Measurements from ENCODE around the gene CCDC137. TPM values are rescaled to one million over a fixed set of nuclear protein-coding genes. Genes with fewer than 3 reads are reported as not detected.

CCDC137 gene
- total RNA-seq, 1 experiment from 2014 or later, result 49.9 TPM

DNA sequence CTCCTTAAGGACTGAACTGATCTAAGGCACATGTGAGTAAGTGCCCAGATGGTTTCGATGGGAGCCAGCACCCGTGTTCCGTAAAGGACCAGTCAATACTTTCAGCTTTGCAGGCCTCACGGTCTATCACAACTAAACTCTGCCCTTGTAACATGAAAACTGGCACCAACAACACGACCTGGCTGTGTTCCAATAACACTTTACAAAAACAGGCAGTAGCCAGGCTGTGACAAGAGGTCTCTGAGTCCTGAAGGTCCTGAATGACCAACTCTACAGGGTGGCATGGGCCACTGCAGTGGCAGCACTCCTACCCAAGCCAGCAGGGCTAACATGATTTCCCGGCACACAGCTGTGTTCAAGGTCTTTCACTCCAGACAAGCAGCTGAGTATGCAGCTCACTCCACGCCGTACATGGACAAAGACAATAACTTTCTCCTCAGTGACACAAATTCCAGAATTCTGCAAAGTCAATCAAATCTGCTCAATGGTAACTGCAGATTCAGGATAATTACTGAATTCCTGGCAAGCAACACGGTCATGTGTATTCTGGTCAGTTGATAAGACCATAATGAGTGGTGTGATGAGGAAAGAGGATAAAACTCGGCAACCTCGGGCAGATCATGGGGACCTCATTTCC, 44.9 kb upstream of the CCDC137 start:
- ATAC-seq (no peak), DNase-seq (no peak)
- H3K27ac ChIP-seq (ENCODE audit: low read length), result no peak overlapping the region
- H3K36me3 ChIP-seq (ENCODE audit: low read depth, low read length), result peaks cover 61% of the 10 kb centered on the region
- H3K4me2 ChIP-seq (ENCODE audit: low read length), result no peak overlapping the region
- peaks cover 69% of the 10 kb centered on the region for H3K79me2 ChIP-seq (ENCODE audit: low read length)
- TF ChIP-seq, protein P1, sequence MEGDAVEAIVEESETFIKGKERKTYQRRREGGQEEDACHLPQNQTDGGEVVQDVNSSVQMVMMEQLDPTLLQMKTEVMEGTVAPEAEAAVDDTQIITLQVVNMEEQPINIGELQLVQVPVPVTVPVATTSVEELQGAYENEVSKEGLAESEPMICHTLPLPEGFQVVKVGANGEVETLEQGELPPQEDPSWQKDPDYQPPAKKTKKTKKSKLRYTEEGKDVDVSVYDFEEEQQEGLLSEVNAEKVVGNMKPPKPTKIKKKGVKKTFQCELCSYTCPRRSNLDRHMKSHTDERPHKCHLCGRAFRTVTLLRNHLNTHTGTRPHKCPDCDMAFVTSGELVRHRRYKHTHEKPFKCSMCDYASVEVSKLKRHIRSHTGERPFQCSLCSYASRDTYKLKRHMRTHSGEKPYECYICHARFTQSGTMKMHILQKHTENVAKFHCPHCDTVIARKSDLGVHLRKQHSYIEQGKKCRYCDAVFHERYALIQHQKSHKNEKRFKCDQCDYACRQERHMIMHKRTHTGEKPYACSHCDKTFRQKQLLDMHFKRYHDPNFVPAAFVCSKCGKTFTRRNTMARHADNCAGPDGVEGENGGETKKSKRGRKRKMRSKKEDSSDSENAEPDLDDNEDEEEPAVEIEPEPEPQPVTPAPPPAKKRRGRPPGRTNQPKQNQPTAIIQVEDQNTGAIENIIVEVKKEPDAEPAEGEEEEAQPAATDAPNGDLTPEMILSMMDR (conservative IDR thresholded peaks at IDR 0.05; ENCODE audit: low read depth, low read length), result no peak
- TF ChIP-seq EZH2phosphoT487 (IDR thresholded peaks at IDR 0.05; ENCODE audit: borderline replicate concordance, low read length) (no peak), EZH2 (IDR thresholded peaks at IDR 0.05; ENCODE audit: low read length, unreplicated experiment) (no peak)
- BruUV-seq (replicated peaks), result no TSS peak
- H3K9ac ChIP-seq (ENCODE audit: low read length), result no peak overlapping the region
- no peak overlapping the region for H2AFZ ChIP-seq (ENCODE audit: low read length)
- H3K4me3 ChIP-seq (ENCODE audit: low read length), result no peak overlapping the region
- intact Hi-C loops (cut with micrococcal nuclease), result no loop called here
- H3K9me3 ChIP-seq (ENCODE audit: low read length), result no peaks in the 10 kb centered on the region
- ChIA-PET CTCF (no interaction called here), POLR2A (ENCODE audit: unreplicated experiment) (no interaction called here)
- peaks cover 34% of the 10 kb centered on the region; the same call in 1 of the 2 replicates for H4K20me1 ChIP-seq (ENCODE audit: low read length)
- H3K27me3 ChIP-seq (ENCODE audit: low read length), result no peaks in the 10 kb centered on the region
- no peaks in the 10 kb centered on the region for H3F3A ChIP-seq (ENCODE audit: low read length, unreplicated experiment)
- no peaks in the 10 kb centered on the region for H3K9me2 ChIP-seq (replicated peaks; ENCODE audit: low read length)
- H3K4me1 ChIP-seq (ENCODE audit: insufficient read depth, low read length), result no peaks in the 10 kb centered on the region

DNA sequence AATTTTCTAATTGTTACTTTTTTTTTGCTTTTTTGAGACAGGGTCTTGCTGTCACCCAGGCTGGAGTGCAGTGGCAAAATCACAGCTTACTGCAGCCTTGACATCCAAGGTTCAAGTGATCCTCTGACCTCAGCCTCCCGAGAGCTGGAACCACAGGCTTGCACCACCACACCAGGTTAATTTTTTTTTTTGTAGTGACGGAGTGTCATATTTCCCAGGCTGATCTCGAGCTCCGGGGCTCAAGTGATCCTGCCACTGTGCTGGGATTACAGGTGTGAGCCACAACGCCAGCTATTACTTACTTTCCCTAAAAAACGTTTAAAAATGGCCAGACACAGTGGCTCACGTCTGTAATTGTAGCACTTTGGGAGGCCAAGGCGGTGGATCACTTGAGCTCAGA, 36.3 kb upstream of the CCDC137 start:
- DNase-seq (no peak), ATAC-seq (no peak)
- Histone ChIP-seq H2AFZ (ENCODE audit: low read length) (no peak overlapping the region), H3K9me2 (replicated peaks; ENCODE audit: low read length) (no peaks in the 10 kb centered on the region), H3K27me3 (ENCODE audit: low read length) (no peaks in the 10 kb centered on the region), H3K4me3 (ENCODE audit: low read length) (no peak overlapping the region), H3K27ac (ENCODE audit: low read length) (no peak overlapping the region), H3K36me3 (ENCODE audit: low read depth, low read length) (peaks cover 40% of the 10 kb centered on the region), H3K4me1 (ENCODE audit: insufficient read depth, low read length) (peaks cover 4% of the 10 kb centered on the region), H4K20me1 (ENCODE audit: low read length) (peaks cover 33% of the 10 kb centered on the region), H3K4me2 (ENCODE audit: low read length) (no peak overlapping the region), H3K9me3 (ENCODE audit: low read length) (no peaks in the 10 kb centered on the region), H3K9ac (ENCODE audit: low read length) (no peak overlapping the region), H3K79me2 (ENCODE audit: low read length) (peaks cover 70% of the 10 kb centered on the region), H3F3A (ENCODE audit: low read length, unreplicated experiment) (peaks cover 7% of the 10 kb centered on the region)
- intact Hi-C loops (cut with micrococcal nuclease), result no loop called here
- no TSS peak for BruUV-seq (replicated peaks)
- CTCF ChIA-PET, result no interaction called here
- POLR2A ChIA-PET (ENCODE audit: unreplicated experiment), result no interaction called here
- TF ChIP-seq EZH2 (IDR thresholded peaks at IDR 0.05; ENCODE audit: low read length, unreplicated experiment), result no peak
- no peak for TF ChIP-seq EZH2phosphoT487 (IDR thresholded peaks at IDR 0.05; ENCODE audit: borderline replicate concordance, low read length)
- TF ChIP-seq, protein P1 (conservative IDR thresholded peaks at IDR 0.05; ENCODE audit: low read depth, low read length), result no peak

- Histone ChIP-seq H3K27me3 (ENCODE audit: low read length) (no peaks in the 10 kb centered on the region), H3F3A (ENCODE audit: low read length, unreplicated experiment) (peaks cover 7% of the 10 kb centered on the region), H3K4me1 (ENCODE audit: insufficient read depth, low read length) (peaks cover 10% of the 10 kb centered on the region), H3K4me3 (ENCODE audit: low read length) (no peak overlapping the region), H2AFZ (ENCODE audit: low read length) (no peak overlapping the region), H3K4me2 (ENCODE audit: low read length) (no peak overlapping the region), H3K36me3 (ENCODE audit: low read depth, low read length) (peaks cover 31% of the 10 kb centered on the region), H3K79me2 (ENCODE audit: low read length) (peaks cover 74% of the 10 kb centered on the region), H3K27ac (ENCODE audit: low read length) (no peak overlapping the region), H3K9ac (ENCODE audit: low read length) (no peak overlapping the region), H4K20me1 (ENCODE audit: low read length) (peaks cover 41% of the 10 kb centered on the region), H3K9me2 (replicated peaks; ENCODE audit: low read length) (no peaks in the 10 kb centered on the region), H3K9me3 (ENCODE audit: low read length) (no peaks in the 10 kb centered on the region)
- TF ChIP-seq, protein P1 (conservative IDR thresholded peaks at IDR 0.05; ENCODE audit: low read depth, low read length), result no peak
- TF ChIP-seq EZH2phosphoT487 (IDR thresholded peaks at IDR 0.05; ENCODE audit: borderline replicate concordance, low read length), result no peak
- no peak for TF ChIP-seq EZH2 (IDR thresholded peaks at IDR 0.05; ENCODE audit: low read length, unreplicated experiment)
- BruUV-seq (replicated peaks), result no TSS peak
- POLR2A ChIA-PET (ENCODE audit: unreplicated experiment), result no interaction called here
- intact Hi-C loops (cut with micrococcal nuclease), result no loop called here
- CTCF ChIA-PET, result no interaction called here
- ATAC-seq (no peak), DNase-seq (no peak)
Measured at GRCh38 chr17:81631482-81631881, 35.1 kb upstream of the CCDC137 start.
